GM23338 (cell line): ENCODE results near the gene ZNF527.

Experiments used
- CTCF ChIP-seq, 2 experiments: fragments of 200-600 bp in 1 of 2; sonication (generic) in 1 of 2; conservative IDR thresholded peaks; 2 replicates each; pipeline versions ENCODE4 v1.5.1 to v1.6.1; 2016 to 2017; ENCODE audit warnings: antibody characterized with exemption in 2 of 2, low read depth in 2 of 2, mild to moderate bottlenecking in 2 of 2, moderate library complexity in 1 of 2
- EZH2 ChIP-seq: fragments of 200-600 bp; sonication (generic); IDR thresholded peaks from one replicate; pipeline ENCODE4 v1.8.0; 2017; ENCODE audit warnings: antibody characterized with exemption, mild to moderate bottlenecking, low read depth; ENCODE audit not compliant: unreplicated experiment

- no peak for TF ChIP-seq CTCF (conservative IDR thresholded peaks at IDR 0.05; ENCODE audit: low read depth in 2 of 2)
- TF ChIP-seq EZH2, result no peak
Measured at GRCh38 chr19:37355901-37356300, 15.0 kb upstream of the ZNF527 start.
